Activated naive CD4-positive, alpha-beta T cell treated with anti-CD3 and anti-CD28 coated beads, Interleukin-2, amount 50 U/mL, for 16 hours (primary cell): ENCODE measurements around the gene MRGPRX4.

Experiments
- DNase-seq: peaks from one replicate; pipeline ENCODE4 v3.0.0-alpha.2; 2020

The MRGPRX4 gene

DNA sequence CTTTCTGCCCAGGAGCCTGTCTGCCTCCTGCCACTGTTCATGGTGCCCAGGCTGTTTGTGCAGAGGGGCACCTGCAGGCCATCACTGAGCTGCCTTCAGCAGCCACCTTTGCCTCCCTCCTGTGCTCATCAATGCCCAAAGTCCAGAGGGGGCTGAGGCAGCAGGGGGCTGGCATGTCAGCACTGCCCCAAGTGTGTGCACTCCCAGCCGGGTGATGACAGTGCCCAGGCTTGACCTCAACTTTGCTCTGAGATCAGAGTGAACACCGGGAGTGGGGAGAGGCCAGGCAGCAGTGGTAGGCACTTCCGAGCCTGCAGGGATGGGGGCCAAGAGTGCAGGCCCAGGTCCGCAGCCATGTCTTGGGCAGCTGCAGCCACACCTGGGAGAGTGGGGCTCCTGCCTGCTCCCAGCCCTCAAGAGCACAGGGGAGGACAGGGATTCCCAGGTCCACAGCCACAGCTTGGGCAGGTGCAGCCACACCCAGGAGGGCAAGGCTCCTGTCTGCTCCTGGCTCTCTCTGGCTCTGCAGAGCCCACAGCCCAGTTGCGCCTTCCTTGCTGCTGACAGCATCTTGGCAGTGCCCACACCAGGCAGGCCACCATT, 48.7 kb downstream of the MRGPRX4 start:
- DNase-seq = no peak

DNA sequence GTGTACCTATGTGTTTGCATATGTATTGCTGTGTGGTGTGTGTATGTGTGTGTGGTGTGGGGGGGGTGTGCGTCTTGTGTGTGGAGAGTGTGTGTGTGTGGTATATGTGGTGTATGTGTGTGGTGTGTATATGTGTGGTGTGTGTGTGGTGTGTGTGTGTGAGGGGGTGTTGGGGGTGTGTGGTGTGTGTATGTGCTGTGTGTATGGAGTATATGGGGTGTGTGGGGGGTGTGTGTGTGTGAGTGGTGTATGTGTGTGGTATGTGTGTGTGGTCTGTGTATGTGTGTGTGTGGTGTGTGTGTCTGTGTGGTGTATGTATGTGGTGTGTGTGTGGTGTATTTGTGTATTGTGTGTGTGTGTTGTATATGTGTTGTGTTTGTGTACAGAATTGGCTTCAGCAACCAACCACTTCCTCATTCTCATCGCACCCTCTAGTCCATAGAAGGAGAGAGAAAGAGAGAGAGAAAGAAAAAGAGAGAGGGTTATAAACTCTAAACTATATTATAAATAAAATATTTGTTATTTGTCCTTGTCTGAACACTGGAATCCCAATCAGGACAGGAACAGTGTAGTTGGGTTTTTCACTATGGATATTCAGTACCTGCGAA, 50.3 kb downstream of the MRGPRX4 start:
- no peak for DNase-seq
